HepG2 (cell line): ENCODE data around the gene DCAF15. TPM values are rescaled to one million over a fixed set of nuclear protein-coding genes. Genes with fewer than 3 reads are reported as not detected.

Source experiments
- ATAC-seq: fragments of 200-7000 bp; cut with Tn5 transposase; 3 replicates; pipeline ENCODE4 v1.9.1; 2020; ENCODE audit warnings: mild to moderate bottlenecking, moderate library complexity
- BruUV-seq: library from RNA; stranded (reverse); fragments of 400-500 nt; replicated peaks from 2 replicates; lab custom pipeline; 2021; lab: Mats Ljungman, UMichigan
- CTCF ChIA-PET: fragments of 300-600 bp; formaldehyde crosslinking; extraction: SDS; loops from one replicate; lab custom pipeline; 2021; ENCODE audit warnings: low total read pairs, inconsistent platforms, low intra/inter-chr PET ratio; lab: Yijun Ruan, JAX
- POLR2A ChIA-PET: fragments of 350-600 bp; sonication (Branson Sonifier 250); formaldehyde crosslinking; loops from one replicate; lab custom pipeline; 2020; ENCODE audit warnings: antibody characterized with exemption, inconsistent platforms; lab: Yijun Ruan, JAX
- DNase-seq: peaks from one replicate; pipeline ENCODE4 v3.0.0-alpha.2; 2015; ENCODE audit warnings: low spot score
- FAIRE-seq: peaks from 3 replicates; lab custom pipeline; 2011; peaks lifted over from hg19 to GRCh38; lab: Jason Lieb, UNC
- H2AFZ ChIP-seq: one replicate; pipeline ENCODE4 v1.6.1; 2011; ENCODE audit warnings: low read length, inconsistent platforms
- H3K27ac ChIP-seq: fragments of 300-600 bp; 3 replicates; pipeline ENCODE4 v1.8.0; 2011; ENCODE audit warnings: mixed run types, mild to moderate bottlenecking, mixed read lengths, low read length, inconsistent platforms; ENCODE audit not compliant: insufficient read depth; ENCODE audit errors: extremely low read length
- H3K27me3 ChIP-seq, 2 experiments: fragments of 200-600 bp in 1 of 2; 2 replicates in 1 of 2; 3 replicates in 1 of 2; pipeline versions ENCODE4 v1.6.0 to v1.8.0; 2011; ENCODE audit warnings: low read length in 2 of 2, mild to moderate bottlenecking in 2 of 2, moderate library complexity in 2 of 2, inconsistent platforms in 1 of 2; ENCODE audit not compliant: insufficient read depth in 2 of 2, control insufficient read depth in 1 of 2
- H3K36me3 ChIP-seq, 2 experiments: fragments of 200-600 bp in 1 of 2; replicated peaks in 1 of 2; 2 replicates in 1 of 2; 3 replicates in 1 of 2; pipeline versions ENCODE4 v1.5.1 to v1.8.0; 2011; ENCODE audit warnings: low read length in 2 of 2, inconsistent platforms in 1 of 2; ENCODE audit not compliant: insufficient read depth in 2 of 2, control insufficient read depth in 1 of 2
- H3K4me1 ChIP-seq: 2 replicates; pipeline ENCODE4 v1.5.1; 2012; ENCODE audit warnings: low read length, inconsistent platforms; ENCODE audit not compliant: insufficient read depth
- H3K4me2 ChIP-seq: 2 replicates; pipeline ENCODE4 v1.6.0; 2011; ENCODE audit warnings: low read depth, low read length, inconsistent platforms
- H3K4me3 ChIP-seq, 3 experiments: fragments of 200-600 bp in 1 of 3; sonication (generic), shearing (Covaris generic) in 1 of 3; replicated peaks in 1 of 3; 2 replicates each; pipeline ENCODE4 v1.5.1; 2011 to 2016; ENCODE audit warnings: low read length in 3 of 3, inconsistent platforms in 2 of 3, low read depth in 2 of 3, mild to moderate bottlenecking in 2 of 3, control low read depth in 1 of 3, mixed read lengths in 1 of 3; ENCODE audit not compliant: insufficient read depth in 1 of 3
- H3K79me2 ChIP-seq: one replicate; pipeline ENCODE4 v1.6.1; 2011; ENCODE audit warnings: low read length, inconsistent platforms; ENCODE audit not compliant: insufficient read depth
- H3K9ac ChIP-seq: 2 replicates; pipeline ENCODE4 v1.6.0; 2011; ENCODE audit warnings: mild to moderate bottlenecking, low read depth, low read length, inconsistent platforms; ENCODE audit not compliant: insufficient read depth
- H3K9me3 ChIP-seq: 2 replicates; pipeline ENCODE4 v1.5.1; 2012; ENCODE audit warnings: mild to moderate bottlenecking, low read length
- H4K20me1 ChIP-seq: 2 replicates; pipeline ENCODE4 v1.6.0; 2011; ENCODE audit warnings: inconsistent platforms, mild to moderate bottlenecking, low read length, moderate library complexity; ENCODE audit not compliant: insufficient read depth
- CREM ChIP-seq, 2 experiments: sonication (generic) in 1 of 2; formaldehyde crosslinking in 1 of 2; IDR thresholded peaks; 2 replicates each; pipeline versions ENCODE4 v1.4.0 to v1.6.1; 2016 to 2020; ENCODE audit warnings: antibody characterized with exemption in 1 of 2, mild to moderate bottlenecking in 1 of 2, missing genetic modification reagents in 1 of 2
- POGZ ChIP-seq: sonication (generic); formaldehyde crosslinking; IDR thresholded peaks from 2 replicates; pipeline ENCODE4 v1.4.0; 2020; ENCODE audit warnings: mild to moderate bottlenecking, missing genetic modification reagents
- SAP130 ChIP-seq: IDR thresholded peaks from 2 replicates; pipeline ENCODE4 v1.6.1; 2016; ENCODE audit warnings: low read depth
- SRSF4 ChIP-seq: fragments of 200-400 bp; formaldehyde crosslinking; IDR thresholded peaks from one replicate; pipeline ENCODE4 v1.6.1; 2018; ENCODE audit warnings: mild to moderate bottlenecking, low read depth, low read length, moderate library complexity; ENCODE audit not compliant: poor library complexity, severe bottlenecking
- ZBTB2 ChIP-seq: sonication (generic); formaldehyde crosslinking; IDR thresholded peaks from 2 replicates; pipeline ENCODE4 v1.8.0; 2022; ENCODE audit warnings: low read depth, missing genetic modification reagents
- ZBTB38 ChIP-seq: sonication (generic); formaldehyde crosslinking; IDR thresholded peaks from 2 replicates; pipeline ENCODE4 v1.5.1; 2020; ENCODE audit warnings: mild to moderate bottlenecking, missing genetic modification reagents
- ZFP1 ChIP-seq: IDR thresholded peaks from 2 replicates; pipeline ENCODE4 v1.6.1; 2016
- ZNF644 ChIP-seq: IDR thresholded peaks from 2 replicates; pipeline ENCODE4 v1.6.1; 2016; ENCODE audit warnings: low read depth
- ZNF75D ChIP-seq: sonication (generic); formaldehyde crosslinking; IDR thresholded peaks from 2 replicates; pipeline ENCODE4 v1.8.1; 2023; ENCODE audit warnings: missing genetic modification reagents, mild to moderate bottlenecking, borderline replicate concordance
- ZNF761 ChIP-seq: sonication (generic); formaldehyde crosslinking; conservative IDR thresholded peaks from 2 replicates; pipeline ENCODE4 v1.4.0; 2020; ENCODE audit warnings: mild to moderate bottlenecking, missing genetic modification reagents
- WGBS: methylation state at CpG from one replicate; pipeline ENCODE4 v1.1.6; 2017; ENCODE audit warnings: low lambda C conversion rate; 5-methylcytosine and 5-hydroxymethylcytosine counted together
- in situ Hi-C: cut with HindIII; loops from 2 replicates; pipeline ENCODE4 v1.10.0; 2017; ENCODE audit warnings: low pct_unique_long_range_greater_than_20kb; ENCODE audit not compliant: extremely low pct_ligation_motif_present
- intact Hi-C: fragments of 100-400 bp; cut with micrococcal nuclease; formaldehyde crosslinking; loops from one replicate; pipeline ENCODE4 v1.10.0; 2022; ENCODE audit not compliant: unreplicated experiment
- polyA plus RNA-seq, 8 experiments: library from polyadenylated mRNA; depleted of rRNA in 3 of 8; stranded (reverse) in 7 of 8; unstranded in 1 of 8; fragments of >200 nt; fragmentation: Illumina TruSeq in 4 of 8; extraction: Trizol in 4 of 8; gene quantifications; 2 replicates each; pipeline versions ENCODE4 v1.2.1 to v1.2.3, GENCODE V29; 2011 to 2016; ENCODE audit warnings: low read depth in 4 of 8, missing spikeins in 1 of 8, mixed read lengths in 1 of 8; ENCODE audit not compliant: insufficient read depth in 1 of 8
- total RNA-seq, 5 experiments: library from RNA; depleted of rRNA; stranded (reverse); fragments of >200 nt; fragmentation: Illumina TruSeq; extraction: Trizol; gene quantifications; 2 replicates each; pipeline ENCODE4 v1.2.3, GENCODE V29; 2016; ENCODE audit warnings: low read depth in 1 of 5
- TF ChIP-seq, protein P1 (sequence below): sonication (generic); formaldehyde crosslinking; IDR thresholded peaks from 2 replicates; pipeline ENCODE4 v1.9.0; 2021; ENCODE audit warnings: missing genetic modification reagents, borderline replicate concordance

The DCAF15 gene
- total and polyA plus RNA-seq, 2 of the 13 experiments (the other 11 are each of a cell fraction or from before 2014, with no cell fraction given): 13.6 to 14.0 TPM

- H3K9me3 ChIP-seq: no peaks in the 10 kb centered on the region
- no peak overlapping the region for H3K4me2 ChIP-seq
- POLR2A ChIA-PET: no interaction called here
- BruUV-seq: no TSS peak
- WGBS: 77% methylated on average over 3 of the region's 5 CpGs
- no peak overlapping the region for H2AFZ ChIP-seq
- in situ Hi-C loops (no loop called here), intact Hi-C loops (no loop called here)
- H3K9ac ChIP-seq: no peak overlapping the region
- no peak overlapping the region for H3K27ac ChIP-seq
- H3K4me3 ChIP-seq: no peak overlapping the region
- FAIRE-seq: no peak
- peaks cover 8 to 16% of the 10 kb centered on the region in 2 experiments; a peak in 3 of 5 replicates for H3K36me3 ChIP-seq
- no peaks in the 10 kb centered on the region for H3K27me3 ChIP-seq
- TF ChIP-seq SRSF4 (no peak), ZNF75D (CRISPR knock-in tag) (no peak), ZNF761 (CRISPR knock-in tag) (no peak)
- DNase-seq: no peak
- H3K79me2 ChIP-seq: no peaks in the 10 kb centered on the region
- no peaks in the 10 kb centered on the region for H4K20me1 ChIP-seq
- no peak for ATAC-seq
- CTCF ChIA-PET: no interaction called here
- peaks cover 15% of the 10 kb centered on the region for H3K4me1 ChIP-seq
Observed at GRCh38 chr19:13981021-13981420, 28.7 kb downstream of the DCAF15 start.

DNA sequence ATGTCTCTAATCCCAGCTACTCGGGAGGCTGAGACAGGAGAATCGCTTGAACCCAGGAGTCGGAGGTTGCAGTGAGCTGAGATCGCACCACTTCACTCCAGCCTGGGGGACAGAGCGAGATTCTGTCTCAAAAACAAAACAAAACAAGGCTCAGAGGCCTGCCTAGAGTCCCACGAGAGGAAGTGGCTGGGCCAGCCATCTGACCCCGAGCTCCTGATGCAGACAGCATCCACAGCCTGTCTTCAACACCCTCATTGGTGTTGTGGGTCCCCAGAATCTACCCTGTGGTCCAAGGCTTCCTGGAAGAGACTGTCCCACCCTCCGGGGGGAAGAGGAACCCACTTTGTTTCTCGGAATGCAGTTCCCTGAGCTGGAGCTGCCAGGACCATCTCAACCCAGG is 29.2 kb downstream of the DCAF15 start:
- Histone ChIP-seq H3K9me3 (no peaks in the 10 kb centered on the region), H3K27me3 (no peaks in the 10 kb centered on the region), H3K27ac (no peak overlapping the region), H4K20me1 (no peaks in the 10 kb centered on the region), H3K9ac (no peak overlapping the region), H2AFZ (no peak overlapping the region), H3K79me2 (no peaks in the 10 kb centered on the region), H3K36me3 (peaks cover 6 to 13% of the 10 kb centered on the region in 2 experiments; a peak in 2 of 5 replicates), H3K4me2 (no peak overlapping the region), H3K4me1 (peaks cover 19% of the 10 kb centered on the region), H3K4me3 (no peak overlapping the region)
- 100% methylated on average over 7 of the region's 9 CpGs for WGBS
- intact Hi-C loops (no loop called here), in situ Hi-C loops (no loop called here)
- ATAC-seq: no peak
- no peak for TF ChIP-seq ZBTB38
- TF ChIP-seq, protein P1, sequence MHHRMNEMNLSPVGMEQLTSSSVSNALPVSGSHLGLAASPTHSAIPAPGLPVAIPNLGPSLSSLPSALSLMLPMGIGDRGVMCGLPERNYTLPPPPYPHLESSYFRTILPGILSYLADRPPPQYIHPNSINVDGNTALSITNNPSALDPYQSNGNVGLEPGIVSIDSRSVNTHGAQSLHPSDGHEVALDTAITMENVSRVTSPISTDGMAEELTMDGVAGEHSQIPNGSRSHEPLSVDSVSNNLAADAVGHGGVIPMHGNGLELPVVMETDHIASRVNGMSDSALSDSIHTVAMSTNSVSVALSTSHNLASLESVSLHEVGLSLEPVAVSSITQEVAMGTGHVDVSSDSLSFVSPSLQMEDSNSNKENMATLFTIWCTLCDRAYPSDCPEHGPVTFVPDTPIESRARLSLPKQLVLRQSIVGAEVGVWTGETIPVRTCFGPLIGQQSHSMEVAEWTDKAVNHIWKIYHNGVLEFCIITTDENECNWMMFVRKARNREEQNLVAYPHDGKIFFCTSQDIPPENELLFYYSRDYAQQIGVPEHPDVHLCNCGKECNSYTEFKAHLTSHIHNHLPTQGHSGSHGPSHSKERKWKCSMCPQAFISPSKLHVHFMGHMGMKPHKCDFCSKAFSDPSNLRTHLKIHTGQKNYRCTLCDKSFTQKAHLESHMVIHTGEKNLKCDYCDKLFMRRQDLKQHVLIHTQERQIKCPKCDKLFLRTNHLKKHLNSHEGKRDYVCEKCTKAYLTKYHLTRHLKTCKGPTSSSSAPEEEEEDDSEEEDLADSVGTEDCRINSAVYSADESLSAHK (CRISPR knock-in tag): no peak
- no peak for TF ChIP-seq ZNF644 (CRISPR knock-in tag)
- no peak for TF ChIP-seq SAP130 (CRISPR knock-in tag)
- no peak for TF ChIP-seq ZFP1
- TF ChIP-seq ZBTB2: no peak
- TF ChIP-seq POGZ (CRISPR knock-in tag): no peak
- TF ChIP-seq CREM (IDR thresholded peaks at IDR 0.05): no peak
- no peak for TF ChIP-seq CREM (CRISPR knock-in tag; IDR thresholded peaks at IDR 0.05)
- BruUV-seq: no TSS peak
- no peak for FAIRE-seq
- ChIA-PET CTCF (no interaction called here), POLR2A (no interaction called here)
- DNase-seq: no peak
